Cardiac muscle cell (in vitro differentiated cells and primary cell): ENCODE measurements around the gene LRP1B. TPM values are rescaled to one million over a fixed set of nuclear protein-coding genes. Genes with fewer than 3 reads are reported as not detected.

Source experiments
- DNase-seq, 2 donors: peaks; one replicate each; pipeline versions ENCODE4 v3.0.0 to v3.0.0-alpha.2; 2010 to 2017; ENCODE audit warnings: low read depth in 1 of 2, low spot score in 1 of 2
- H3K27ac ChIP-seq: fragments of 200-600 bp; sonication (generic); 2 replicates; pipeline ENCODE4 v1.5.1; 2016
- H3K27me3 ChIP-seq: fragments of 200-600 bp; sonication (generic); 2 replicates; pipeline ENCODE4 v1.6.0; 2016; ENCODE audit warnings: control low read depth
- H3K36me3 ChIP-seq: fragments of 200-600 bp; sonication (generic); 2 replicates; pipeline ENCODE4 v1.5.1; 2016; ENCODE audit warnings: control low read depth
- H3K4me1 ChIP-seq: fragments of 200-600 bp; sonication (generic); 2 replicates; pipeline ENCODE4 v1.8.1; 2017; ENCODE audit warnings: low read depth, mild to moderate bottlenecking, mixed run types
- H3K4me3 ChIP-seq: fragments of 200-600 bp; sonication (generic); 2 replicates; pipeline ENCODE4 v1.5.1; 2016; ENCODE audit warnings: mild to moderate bottlenecking
- H3K9me3 ChIP-seq: fragments of 200-600 bp; sonication (generic); 2 replicates; pipeline ENCODE4 v1.5.1; 2017; ENCODE audit warnings: low read depth, mild to moderate bottlenecking, control low read depth
- polyA plus RNA-seq: library from polyadenylated mRNA; unstranded; fragments of >200 nt; fragmentation: Nextera tagmentation; extraction: Ambion mirVana; gene quantifications from 2 replicates; pipeline ENCODE4 v1.2.1, GENCODE V29; 2016
- total RNA-seq: library from RNA; depleted of rRNA; stranded (reverse); fragments of >200 nt; gene quantifications from 2 replicates; pipeline ENCODE4 v1.2.3, GENCODE V29; 2016
- TF ChIP-seq, protein P1 (sequence below): IDR thresholded peaks from 2 replicates; pipeline ENCODE4 v1.5.1; 2012; ENCODE audit warnings: low read depth, mild to moderate bottlenecking, low read length

Gene LRP1B
- total and polyA plus RNA-seq, 2 experiments from 2014 or later: 1.2 to 2.5 TPM

DNA sequence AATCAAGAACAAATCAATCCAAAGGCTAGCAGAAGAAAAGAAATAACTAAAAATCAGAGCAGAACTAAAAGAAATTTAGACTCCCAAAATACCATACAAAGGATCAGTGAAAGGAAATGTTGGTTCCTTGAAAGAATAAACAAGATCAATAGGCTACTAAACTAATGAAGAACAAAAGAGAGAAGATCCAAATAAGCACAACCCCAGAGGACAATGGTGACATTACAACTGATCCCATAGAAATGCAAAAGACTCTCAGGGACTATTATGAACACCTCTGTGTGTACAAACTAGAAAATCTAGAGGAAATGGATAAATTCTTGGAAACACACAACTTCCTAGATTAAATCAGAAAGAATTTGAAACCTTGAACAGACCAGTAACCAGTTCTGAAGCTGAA lies 1186.9 kb downstream of the LRP1B start:
- Histone ChIP-seq H3K27me3 (no peaks in the 10 kb centered on the region), H3K27ac (no peak overlapping the region), H3K36me3 (no peaks in the 10 kb centered on the region), H3K4me1 (peaks cover 7% of the 10 kb centered on the region), H3K9me3 (no peaks in the 10 kb centered on the region), H3K4me3 (no peak overlapping the region)
- DNase-seq: no peak
- TF ChIP-seq, protein P1, sequence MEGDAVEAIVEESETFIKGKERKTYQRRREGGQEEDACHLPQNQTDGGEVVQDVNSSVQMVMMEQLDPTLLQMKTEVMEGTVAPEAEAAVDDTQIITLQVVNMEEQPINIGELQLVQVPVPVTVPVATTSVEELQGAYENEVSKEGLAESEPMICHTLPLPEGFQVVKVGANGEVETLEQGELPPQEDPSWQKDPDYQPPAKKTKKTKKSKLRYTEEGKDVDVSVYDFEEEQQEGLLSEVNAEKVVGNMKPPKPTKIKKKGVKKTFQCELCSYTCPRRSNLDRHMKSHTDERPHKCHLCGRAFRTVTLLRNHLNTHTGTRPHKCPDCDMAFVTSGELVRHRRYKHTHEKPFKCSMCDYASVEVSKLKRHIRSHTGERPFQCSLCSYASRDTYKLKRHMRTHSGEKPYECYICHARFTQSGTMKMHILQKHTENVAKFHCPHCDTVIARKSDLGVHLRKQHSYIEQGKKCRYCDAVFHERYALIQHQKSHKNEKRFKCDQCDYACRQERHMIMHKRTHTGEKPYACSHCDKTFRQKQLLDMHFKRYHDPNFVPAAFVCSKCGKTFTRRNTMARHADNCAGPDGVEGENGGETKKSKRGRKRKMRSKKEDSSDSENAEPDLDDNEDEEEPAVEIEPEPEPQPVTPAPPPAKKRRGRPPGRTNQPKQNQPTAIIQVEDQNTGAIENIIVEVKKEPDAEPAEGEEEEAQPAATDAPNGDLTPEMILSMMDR: no peak

DNA sequence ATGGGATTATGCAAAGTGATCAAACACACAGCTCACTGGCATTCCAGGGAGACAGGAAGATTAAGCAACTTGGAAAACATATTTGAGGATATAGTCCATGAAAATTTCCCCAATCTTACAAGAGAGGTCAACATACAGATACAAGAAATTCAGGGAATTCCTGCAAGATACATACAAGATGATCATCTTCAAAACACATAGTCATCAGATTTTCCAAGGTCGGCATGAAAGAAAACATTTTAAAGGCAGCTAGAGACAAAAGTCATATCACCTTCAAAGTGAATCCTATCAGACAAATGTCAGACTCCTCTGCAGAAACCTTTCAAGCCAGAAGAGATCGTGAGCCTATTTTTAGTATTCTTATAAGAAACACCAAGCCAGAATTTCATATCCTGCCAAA lies 1188.5 kb downstream of the LRP1B start:
- Histone ChIP-seq H3K36me3 (no peaks in the 10 kb centered on the region), H3K4me1 (peaks cover 7% of the 10 kb centered on the region), H3K9me3 (no peaks in the 10 kb centered on the region), H3K4me3 (no peak overlapping the region), H3K27ac (no peak overlapping the region), H3K27me3 (no peaks in the 10 kb centered on the region)
- DNase-seq: no peak
- TF ChIP-seq, protein P1: no peak

DNA sequence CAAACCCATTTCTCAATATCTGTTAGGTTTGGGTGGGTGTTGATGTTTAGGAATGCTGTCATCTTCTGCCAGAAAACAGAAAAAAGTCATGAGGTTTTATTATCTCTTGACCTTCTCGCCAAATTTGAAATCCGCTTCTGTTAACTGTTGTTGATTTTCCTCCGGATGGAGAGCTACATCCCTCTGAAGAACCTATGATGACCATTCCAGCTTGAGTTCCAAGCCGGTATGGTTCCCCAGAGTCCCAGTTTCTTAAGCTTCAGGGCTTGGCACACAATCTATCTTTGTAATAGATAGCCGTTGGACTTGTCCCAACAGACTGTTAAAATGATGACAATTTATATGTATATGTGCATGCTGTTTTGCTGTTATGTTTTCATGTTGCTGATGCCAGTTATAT lies 1201.0 kb downstream of the LRP1B start:
- TF ChIP-seq, protein P1: no peak
- Histone ChIP-seq H3K9me3 (no peaks in the 10 kb centered on the region), H3K4me3 (no peak overlapping the region), H3K4me1 (no peaks in the 10 kb centered on the region), H3K27ac (no peak overlapping the region), H3K27me3 (no peaks in the 10 kb centered on the region), H3K36me3 (no peaks in the 10 kb centered on the region)
- DNase-seq: peak in 1 of 2 donors; percentile 50

DNA sequence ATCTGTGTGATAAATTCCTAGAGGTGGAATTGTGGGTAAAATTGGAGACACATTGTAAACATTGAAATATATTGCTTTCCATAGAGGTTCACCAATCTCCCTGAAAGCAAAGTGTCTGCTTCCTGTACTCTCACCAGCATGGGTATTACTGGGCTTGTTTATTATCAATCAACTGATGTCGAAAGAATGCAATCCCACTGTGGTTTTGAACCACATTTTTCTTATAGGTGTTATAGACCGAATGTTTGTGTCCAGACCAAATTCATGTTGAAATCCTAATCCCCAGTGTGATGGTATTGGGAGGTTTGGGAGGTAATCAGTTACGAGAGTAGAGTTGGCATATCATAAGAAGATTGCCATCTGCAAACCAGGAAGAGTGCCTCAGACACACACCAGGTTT lies 1212.4 kb downstream of the LRP1B start:
- DNase-seq: no peak
- TF ChIP-seq, protein P1: no peak

DNA sequence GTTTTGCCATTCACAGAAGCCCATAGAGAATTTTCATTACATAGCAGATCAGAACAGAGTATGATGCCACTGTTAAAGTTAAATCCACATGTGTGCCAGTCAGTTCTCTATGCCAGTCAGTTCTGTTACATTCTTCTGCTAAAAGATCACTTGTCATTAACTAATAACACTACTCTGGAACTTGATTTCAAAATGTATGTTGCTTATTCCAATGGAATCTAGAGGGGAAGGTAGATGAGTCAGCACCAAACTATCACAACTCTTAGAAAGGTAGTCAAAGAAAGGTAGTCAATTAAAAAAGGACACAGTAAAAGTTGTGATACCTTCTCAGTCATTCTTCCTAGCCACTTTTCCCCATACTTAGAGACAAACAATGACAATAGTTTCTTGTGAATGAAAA lies 1214.4 kb downstream of the LRP1B start:
- Histone ChIP-seq H3K4me3 (no peak overlapping the region), H3K27me3 (no peaks in the 10 kb centered on the region), H3K4me1 (peaks cover 9% of the 10 kb centered on the region), H3K36me3 (no peaks in the 10 kb centered on the region), H3K9me3 (no peaks in the 10 kb centered on the region), H3K27ac (no peak overlapping the region)
- TF ChIP-seq, protein P1: no peak
- no peak for DNase-seq

More for the DNA sequence above, 1212.4 kb downstream of the LRP1B start:
- Histone ChIP-seq H3K27me3 (no peaks in the 10 kb centered on the region), H3K9me3 (no peaks in the 10 kb centered on the region), H3K27ac (no peak overlapping the region), H3K4me3 (no peak overlapping the region), H3K36me3 (no peaks in the 10 kb centered on the region), H3K4me1 (peaks cover 9% of the 10 kb centered on the region)

DNA sequence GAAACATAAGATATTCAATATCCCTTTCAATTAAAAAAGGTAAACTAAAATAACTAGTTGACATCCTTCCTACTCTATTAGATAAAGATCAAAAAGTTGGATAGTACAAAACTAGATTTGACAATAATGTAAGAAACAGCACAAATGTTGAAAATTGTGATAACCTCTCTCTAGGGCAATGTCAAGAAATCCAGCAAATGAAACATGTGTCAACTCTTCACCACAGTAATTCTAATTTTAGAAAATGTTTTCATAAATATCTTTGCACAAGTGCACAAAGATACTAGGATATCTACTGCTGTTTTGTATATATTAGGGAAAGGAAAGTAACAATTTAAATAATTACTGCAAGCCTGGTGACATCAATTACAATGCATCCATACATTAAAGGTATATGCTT lies 1220.1 kb downstream of the LRP1B start:
- no peak for DNase-seq
- TF ChIP-seq, protein P1: no peak
- no peaks in the 10 kb centered on the region for H3K27me3 ChIP-seq
- H3K9me3 ChIP-seq: no peaks in the 10 kb centered on the region
- H3K27ac ChIP-seq: no peak overlapping the region
- no peak overlapping the region for H3K4me3 ChIP-seq
- H3K36me3 ChIP-seq: no peaks in the 10 kb centered on the region
- H3K4me1 ChIP-seq: peaks cover 15% of the 10 kb centered on the region
